IPS-15b (cell line): ENCODE results near the gene SNX5.

Source experiments
- H3K27me3 ChIP-seq: one replicate; pipeline ENCODE4 v1.6.1; 2013; ENCODE audit warnings: low read length; ENCODE audit not compliant: control insufficient read depth, insufficient read depth
- H3K36me3 ChIP-seq: one replicate; pipeline ENCODE4 v1.6.1; 2013; ENCODE audit warnings: low read length; ENCODE audit not compliant: control insufficient read depth, insufficient read depth
- H3K4me1 ChIP-seq: one replicate; pipeline ENCODE4 v1.6.1; 2013; ENCODE audit warnings: mild to moderate bottlenecking, low read length; ENCODE audit not compliant: control insufficient read depth, insufficient read depth
- H3K4me3 ChIP-seq: one replicate; pipeline ENCODE4 v1.5.1; 2013; ENCODE audit warnings: low read depth, low read length
- H3K9ac ChIP-seq: one replicate; pipeline ENCODE4 v1.6.1; 2013; ENCODE audit warnings: low read depth, mild to moderate bottlenecking, low read length
- H3K9me3 ChIP-seq: one replicate; pipeline ENCODE4 v1.6.1; 2013; ENCODE audit warnings: mild to moderate bottlenecking, low read length; ENCODE audit not compliant: control insufficient read depth, insufficient read depth

Gene SNX5

DNA sequence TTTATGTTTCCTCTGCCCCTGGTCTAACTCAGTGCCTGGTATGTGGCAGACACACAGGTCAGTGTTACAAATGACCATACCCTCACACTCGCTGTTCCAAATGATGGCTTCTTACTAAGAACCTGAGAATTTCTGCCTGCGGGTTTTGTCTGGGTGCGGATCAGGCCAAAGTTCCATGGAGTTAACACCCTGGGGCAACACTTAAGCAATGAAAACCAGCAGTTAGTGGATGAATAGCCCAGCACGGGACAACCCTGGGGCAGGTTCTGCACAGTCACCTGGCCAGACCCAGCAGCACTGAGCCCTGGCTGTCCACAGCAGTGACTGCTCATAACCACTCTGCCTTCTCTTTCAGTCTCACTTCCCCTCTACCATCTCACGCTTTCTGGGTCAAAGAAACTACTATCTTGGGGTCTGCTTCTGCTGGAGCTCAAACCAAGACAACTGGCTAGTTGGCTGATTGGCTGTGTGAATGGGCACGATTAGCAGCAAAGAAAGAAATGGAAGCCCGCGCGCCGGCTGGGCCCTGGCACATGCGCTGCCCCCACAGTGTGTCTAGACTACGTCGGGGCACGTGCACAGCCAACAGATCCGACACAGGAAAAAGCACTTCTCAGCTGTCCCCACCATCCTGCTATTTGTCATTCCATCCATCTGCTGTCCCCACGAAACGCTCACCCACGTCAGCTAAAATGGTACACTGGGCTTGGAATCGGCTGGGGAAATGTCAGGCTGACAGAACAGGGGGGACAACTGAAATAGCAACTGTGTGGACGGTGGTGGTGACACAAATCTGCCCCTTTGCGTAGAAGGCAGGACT lies 36.8 kb upstream of the SNX5 start:
- Histone ChIP-seq H3K27me3 (no peaks in the 10 kb centered on the region), H3K9ac (no peak overlapping the region), H3K36me3 (no peaks in the 10 kb centered on the region), H3K4me3 (no peak overlapping the region), H3K9me3 (no peaks in the 10 kb centered on the region), H3K4me1 (peaks cover 3% of the 10 kb centered on the region)

DNA sequence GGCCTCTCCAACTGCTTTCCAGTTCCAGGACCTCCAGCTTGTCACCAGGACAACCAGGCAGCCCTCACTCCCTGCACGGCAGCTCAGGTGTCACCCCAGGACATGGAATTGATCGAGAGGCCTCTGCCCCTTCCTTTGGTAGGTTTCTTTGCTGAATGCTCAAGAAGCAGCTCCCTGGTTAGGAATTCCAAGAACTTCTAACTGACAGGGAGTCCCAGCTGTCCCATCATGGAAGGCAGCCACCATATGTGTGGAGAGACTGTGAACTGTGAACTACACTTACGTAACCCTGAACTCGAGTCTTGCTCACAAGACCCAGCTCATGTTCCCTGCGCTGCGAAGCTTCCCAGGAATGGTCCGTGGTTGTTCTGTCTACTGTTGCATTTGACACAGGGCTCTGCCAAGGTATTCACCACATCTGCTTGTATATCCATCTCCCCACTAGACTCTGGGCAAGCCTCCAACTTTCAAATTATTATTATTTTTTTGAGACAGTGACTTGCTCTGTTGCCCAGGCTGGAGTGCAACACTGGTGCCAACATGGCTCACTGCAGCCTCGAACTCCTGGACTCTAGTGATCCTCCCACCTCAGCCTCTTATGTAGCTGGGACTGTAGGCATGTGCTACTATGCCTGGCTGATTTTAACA lies 35.9 kb upstream of the SNX5 start:
- Histone ChIP-seq H3K27me3 (no peaks in the 10 kb centered on the region), H3K9ac (no peak overlapping the region), H3K4me1 (peaks cover 3% of the 10 kb centered on the region), H3K4me3 (no peak overlapping the region), H3K9me3 (no peaks in the 10 kb centered on the region), H3K36me3 (no peaks in the 10 kb centered on the region)

DNA sequence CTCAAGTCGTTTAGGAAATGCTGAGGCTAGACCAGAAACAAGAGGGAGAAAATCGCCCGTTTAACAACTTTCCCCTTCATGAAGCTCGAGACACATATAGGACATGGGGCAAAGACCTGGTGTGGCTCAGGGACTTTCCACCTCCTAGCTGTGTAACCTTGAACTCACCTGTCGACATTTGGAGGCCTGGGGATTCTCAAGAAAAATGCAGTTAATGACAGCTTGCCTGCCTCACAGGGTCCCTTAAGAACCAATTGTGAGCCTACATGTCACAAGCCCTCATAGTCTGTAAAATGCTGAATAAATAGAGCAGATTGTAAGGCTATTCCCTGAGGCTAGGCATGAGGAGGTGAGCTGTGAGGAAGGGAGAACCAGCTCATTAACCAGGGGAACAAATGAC lies 35.3 kb upstream of the SNX5 start:
- Histone ChIP-seq H3K9ac (no peak overlapping the region), H3K27me3 (no peaks in the 10 kb centered on the region), H3K4me3 (no peak overlapping the region), H3K4me1 (peaks cover 3% of the 10 kb centered on the region), H3K9me3 (no peaks in the 10 kb centered on the region), H3K36me3 (no peaks in the 10 kb centered on the region)

DNA sequence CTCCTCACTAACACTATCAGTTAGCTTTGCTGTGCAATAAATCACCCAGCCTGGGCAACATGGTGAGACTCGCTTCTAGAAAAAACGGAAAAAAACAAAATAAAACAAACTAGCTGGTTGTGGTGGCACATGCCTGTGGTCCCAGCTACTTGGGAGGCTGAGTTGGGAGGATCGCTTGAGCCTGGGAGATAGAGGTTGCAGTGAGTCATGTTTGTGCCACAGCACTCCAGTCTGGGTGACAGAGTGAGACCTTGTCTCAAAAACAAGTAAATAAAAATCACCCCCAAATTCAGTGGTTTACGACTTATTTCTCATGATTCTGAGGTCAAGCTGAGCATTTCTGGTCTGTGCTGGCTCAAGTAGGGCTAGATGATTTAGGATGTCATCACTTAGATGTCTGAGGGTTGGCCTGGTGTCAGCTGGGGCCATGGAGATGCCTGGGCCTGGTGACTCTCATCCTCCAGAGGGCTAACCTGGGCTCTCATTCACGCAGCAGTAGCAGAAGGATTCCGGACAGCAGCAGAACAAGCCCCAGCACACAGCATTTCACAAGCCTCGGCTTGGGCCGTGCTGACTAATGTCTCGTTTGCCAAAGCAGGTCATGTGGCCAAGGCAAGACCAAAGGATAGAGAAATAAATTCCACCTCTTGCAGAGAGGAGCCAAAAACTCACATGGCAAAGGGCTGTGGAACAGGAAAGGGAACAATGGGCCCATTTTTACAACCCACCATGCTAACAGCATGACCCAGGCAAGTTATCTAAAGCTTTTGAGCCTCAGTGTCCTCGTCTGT lies 32.7 kb upstream of the SNX5 start:
- peaks cover 4% of the 10 kb centered on the region for H3K4me1 ChIP-seq
- no peaks in the 10 kb centered on the region for H3K36me3 ChIP-seq
- no peaks in the 10 kb centered on the region for H3K27me3 ChIP-seq
- H3K9me3 ChIP-seq, result no peaks in the 10 kb centered on the region
- no peak overlapping the region for H3K4me3 ChIP-seq
- no peak overlapping the region for H3K9ac ChIP-seq

DNA sequence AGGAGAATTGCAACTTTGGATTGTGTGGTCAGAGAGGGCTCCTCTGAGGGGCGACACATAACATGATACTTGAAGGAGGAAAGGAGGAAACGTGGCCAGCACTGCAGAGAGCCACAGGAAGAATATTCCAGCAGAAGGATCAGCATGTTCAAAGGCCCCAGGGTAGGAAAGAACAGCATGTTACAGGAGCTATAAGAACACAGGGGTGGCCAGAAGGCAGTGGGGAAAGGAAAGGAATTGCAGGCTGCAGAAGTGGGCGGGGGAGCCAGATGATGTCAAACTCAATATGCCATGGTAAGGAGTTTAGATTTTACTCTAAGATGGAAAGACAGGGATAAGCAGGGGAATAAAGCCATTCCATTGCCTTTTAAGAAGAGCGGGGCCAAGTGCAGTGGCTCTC lies 31.0 kb upstream of the SNX5 start:
- H3K4me1 ChIP-seq, result peaks cover 4% of the 10 kb centered on the region
- no peaks in the 10 kb centered on the region for H3K27me3 ChIP-seq
- H3K36me3 ChIP-seq, result no peaks in the 10 kb centered on the region
- H3K4me3 ChIP-seq, result no peak overlapping the region
- H3K9me3 ChIP-seq, result no peaks in the 10 kb centered on the region
- no peak overlapping the region for H3K9ac ChIP-seq

DNA sequence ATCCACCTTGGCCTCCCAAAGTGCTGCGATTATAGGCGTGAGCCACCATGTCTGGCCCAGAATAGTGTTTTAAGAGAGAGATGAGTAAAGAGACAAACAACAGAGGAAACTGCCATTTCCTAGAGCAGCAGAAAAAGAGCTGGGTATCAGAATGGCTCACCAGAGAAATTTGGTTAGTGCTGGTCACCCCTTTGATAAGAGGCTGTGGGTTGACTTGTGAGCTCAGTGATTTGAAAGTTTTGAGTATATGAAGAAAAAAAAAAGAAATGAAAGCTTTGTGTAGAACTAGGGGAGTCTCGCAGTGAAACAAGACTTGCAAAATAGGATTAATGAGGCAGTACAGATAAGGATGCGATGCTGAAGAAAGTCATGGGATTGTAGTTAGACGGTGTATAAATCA lies 29.9 kb upstream of the SNX5 start:
- no peak overlapping the region for H3K4me3 ChIP-seq

DNA sequence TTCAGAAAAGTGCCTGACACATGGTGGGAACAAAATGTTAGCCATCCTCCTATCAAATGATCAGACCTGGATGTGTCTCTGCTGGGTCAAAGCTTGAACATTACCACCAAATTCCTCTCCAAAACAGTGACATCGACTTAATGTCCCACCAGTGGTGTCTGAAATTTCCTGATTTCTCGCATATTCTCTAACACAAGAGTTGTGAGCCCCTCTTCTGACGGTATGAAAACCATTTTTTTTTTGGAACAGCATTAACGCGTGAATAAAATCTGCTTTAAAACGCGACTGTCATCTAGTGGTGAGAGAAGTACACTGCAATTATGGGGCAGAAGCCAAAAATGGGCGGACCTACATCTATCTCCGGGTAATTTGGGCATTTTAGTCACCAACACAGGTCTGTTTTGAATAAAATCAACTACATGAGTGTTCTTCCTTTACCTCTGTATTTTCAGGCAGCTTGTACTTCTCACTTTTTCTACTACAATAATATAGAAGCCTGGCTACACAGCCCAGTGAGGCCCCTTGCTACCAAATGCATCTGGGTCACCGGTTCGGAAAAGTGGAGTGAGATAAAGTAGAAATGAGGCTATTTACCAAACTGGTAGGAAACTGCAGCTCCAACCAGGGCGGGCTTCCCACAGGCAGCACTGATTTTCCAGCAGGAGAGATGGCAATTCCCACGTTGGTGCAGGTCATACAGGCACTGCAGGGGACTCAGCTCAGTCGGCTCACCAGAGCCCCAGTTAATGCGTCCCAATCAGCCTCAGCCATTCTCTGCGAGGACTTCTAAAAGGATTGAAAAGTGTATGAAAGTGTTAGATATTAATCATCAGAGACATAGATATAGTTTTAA lies 27.6 kb upstream of the SNX5 start:
- H3K4me1 ChIP-seq, result peaks cover 4% of the 10 kb centered on the region
- no peaks in the 10 kb centered on the region for H3K36me3 ChIP-seq
- H3K4me3 ChIP-seq, result no peak overlapping the region
- no peak overlapping the region for H3K9ac ChIP-seq
- H3K27me3 ChIP-seq, result no peaks in the 10 kb centered on the region
- H3K9me3 ChIP-seq, result no peaks in the 10 kb centered on the region

More for the DNA sequence above, 29.9 kb upstream of the SNX5 start:
- Histone ChIP-seq H3K9me3 (no peaks in the 10 kb centered on the region), H3K36me3 (no peaks in the 10 kb centered on the region), H3K9ac (no peak overlapping the region), H3K27me3 (no peaks in the 10 kb centered on the region), H3K4me1 (peaks cover 4% of the 10 kb centered on the region)

DNA sequence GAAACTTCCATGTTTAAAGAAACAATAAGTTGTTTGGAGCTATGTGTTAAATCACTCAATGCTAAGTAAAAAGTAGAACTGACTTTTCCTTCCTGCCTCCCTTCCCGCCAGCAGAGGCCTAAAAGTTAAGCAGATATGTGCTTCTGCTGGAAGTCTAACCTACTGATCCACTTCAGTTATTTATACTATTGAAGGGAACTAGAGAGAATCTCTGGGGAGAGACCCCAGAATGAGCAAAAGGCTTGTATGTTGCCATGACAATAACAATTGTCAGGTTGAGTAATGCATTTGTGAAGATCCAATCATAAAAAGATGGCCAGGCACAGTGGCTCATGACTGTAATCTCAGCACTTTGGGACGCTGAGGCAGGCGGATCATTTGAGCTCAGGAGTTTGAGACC lies 25.0 kb upstream of the SNX5 start:
- Histone ChIP-seq H3K36me3 (peaks cover 11% of the 10 kb centered on the region), H3K4me1 (peaks cover 4% of the 10 kb centered on the region), H3K27me3 (no peaks in the 10 kb centered on the region), H3K4me3 (no peak overlapping the region), H3K9me3 (no peaks in the 10 kb centered on the region), H3K9ac (no peak overlapping the region)

DNA sequence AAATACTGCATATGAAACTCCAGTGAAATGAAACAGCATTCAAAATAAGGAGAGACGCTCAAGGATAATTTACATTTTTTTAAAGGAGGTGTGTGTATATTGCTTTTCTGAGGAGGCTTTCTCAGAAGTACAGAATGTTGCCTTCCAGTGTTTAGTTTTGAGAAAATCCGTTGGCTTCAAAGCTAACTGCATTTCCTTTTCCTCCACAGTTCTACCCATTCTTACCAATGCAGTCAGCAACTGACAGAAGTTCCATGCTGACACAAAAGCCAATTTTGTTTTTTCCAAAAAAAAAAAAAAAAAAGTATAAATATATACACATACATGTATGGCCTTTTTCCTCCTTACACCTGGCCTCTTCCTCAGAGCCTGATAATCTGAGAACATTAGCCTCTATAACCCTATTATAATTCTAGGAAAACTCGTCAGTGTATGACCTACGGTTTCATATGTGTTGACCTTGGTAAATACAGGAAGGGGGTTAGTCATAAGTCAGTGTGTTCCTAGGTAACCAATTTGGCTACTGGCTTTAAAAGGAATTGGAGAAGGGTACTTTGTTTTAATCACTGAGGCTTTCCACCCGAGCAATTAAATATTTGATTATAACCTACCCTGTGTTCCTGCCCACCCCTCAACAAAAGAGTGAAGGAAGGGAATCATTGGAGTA lies 24.4 kb upstream of the SNX5 start:
- peaks cover 4% of the 10 kb centered on the region for H3K4me1 ChIP-seq
- no peak overlapping the region for H3K4me3 ChIP-seq
- H3K9ac ChIP-seq, result no peak overlapping the region

DNA sequence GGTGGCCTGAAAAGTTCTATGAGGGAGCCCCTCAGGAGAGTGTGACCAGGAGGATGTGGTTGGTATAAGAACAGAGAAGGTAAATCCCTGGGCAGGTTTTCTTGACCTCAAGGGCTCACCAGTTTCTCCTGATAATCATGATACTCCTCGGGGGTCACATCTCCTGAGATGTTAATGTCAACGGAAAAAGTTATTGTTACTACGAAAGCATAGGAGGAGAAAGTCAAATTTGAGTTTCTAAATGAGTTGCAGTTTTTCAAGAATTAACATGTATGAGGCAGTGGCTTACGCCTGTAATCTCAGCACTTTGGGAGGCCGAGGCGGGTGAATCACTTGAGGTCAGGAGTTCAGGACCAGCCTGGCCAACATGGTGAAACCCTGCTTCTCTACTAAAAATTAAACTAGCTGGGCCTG lies 23.6 kb upstream of the SNX5 start:
- peaks cover 14% of the 10 kb centered on the region for H3K36me3 ChIP-seq
- no peaks in the 10 kb centered on the region for H3K27me3 ChIP-seq

More for the DNA sequence above, 24.4 kb upstream of the SNX5 start:
- H3K9me3 ChIP-seq, result no peaks in the 10 kb centered on the region
- H3K36me3 ChIP-seq, result peaks cover 14% of the 10 kb centered on the region
- no peaks in the 10 kb centered on the region for H3K27me3 ChIP-seq

More for the DNA sequence above, 23.6 kb upstream of the SNX5 start:
- H3K9me3 ChIP-seq, result no peaks in the 10 kb centered on the region
- H3K4me1 ChIP-seq, result peaks cover 4% of the 10 kb centered on the region
- H3K4me3 ChIP-seq, result no peak overlapping the region
- H3K9ac ChIP-seq, result no peak overlapping the region
